Ovary (tissue), 3 donors: ENCODE results near the gene RWDD4.

Experiments used
- EP300 ChIP-seq: sonication (generic); formaldehyde crosslinking; IDR thresholded peaks from one replicate; pipeline ENCODE4 v1.6.1; 2017; ENCODE audit warnings: antibody characterized with exemption
- TF ChIP-seq, protein P1 (sequence below), 3 donors: fragments of 450-650 bp in 2 of 3; fragments of 200-600 bp in 1 of 3; IDR thresholded peaks; one replicate each; pipeline versions ENCODE4 v1.5.1 to v1.8.0; 2016 to 2022; ENCODE audit warnings: antibody characterized with exemption in 3 of 3, mild to moderate bottlenecking in 1 of 3
- donor health status: DM: no; HTN: no; CAD: no.

- no peak for TF ChIP-seq EP300
- TF ChIP-seq, protein P1, sequence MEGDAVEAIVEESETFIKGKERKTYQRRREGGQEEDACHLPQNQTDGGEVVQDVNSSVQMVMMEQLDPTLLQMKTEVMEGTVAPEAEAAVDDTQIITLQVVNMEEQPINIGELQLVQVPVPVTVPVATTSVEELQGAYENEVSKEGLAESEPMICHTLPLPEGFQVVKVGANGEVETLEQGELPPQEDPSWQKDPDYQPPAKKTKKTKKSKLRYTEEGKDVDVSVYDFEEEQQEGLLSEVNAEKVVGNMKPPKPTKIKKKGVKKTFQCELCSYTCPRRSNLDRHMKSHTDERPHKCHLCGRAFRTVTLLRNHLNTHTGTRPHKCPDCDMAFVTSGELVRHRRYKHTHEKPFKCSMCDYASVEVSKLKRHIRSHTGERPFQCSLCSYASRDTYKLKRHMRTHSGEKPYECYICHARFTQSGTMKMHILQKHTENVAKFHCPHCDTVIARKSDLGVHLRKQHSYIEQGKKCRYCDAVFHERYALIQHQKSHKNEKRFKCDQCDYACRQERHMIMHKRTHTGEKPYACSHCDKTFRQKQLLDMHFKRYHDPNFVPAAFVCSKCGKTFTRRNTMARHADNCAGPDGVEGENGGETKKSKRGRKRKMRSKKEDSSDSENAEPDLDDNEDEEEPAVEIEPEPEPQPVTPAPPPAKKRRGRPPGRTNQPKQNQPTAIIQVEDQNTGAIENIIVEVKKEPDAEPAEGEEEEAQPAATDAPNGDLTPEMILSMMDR (IDR thresholded peaks at IDR 0.05), result no peak
These were observed 32.8 kb downstream of the RWDD4 start for GRCh38 chr4:183626168-183626567.
